Stimulated activated naive CD8-positive, alpha-beta T cell treated with anti-CD3 and anti-CD28 coated beads, Interleukin-15, Interleukin-2, amounts not matched to agents 100 ng/mL and 50 ng/mL, for 24 hours (primary cell): ENCODE results near the gene ZNF469.

Source experiments
- H3K27ac Mint-ChIP-seq: one replicate; pipeline ENCODE4 v1.8.0; 2021; ENCODE audit warnings: mild to moderate bottlenecking, mixed read lengths
- H3K27me3 Mint-ChIP-seq: one replicate; pipeline ENCODE4 v1.8.0; 2021; ENCODE audit warnings: mixed read lengths
- H3K36me3 Mint-ChIP-seq: one replicate; pipeline ENCODE4 v1.8.0; 2021; ENCODE audit warnings: low read depth, mixed read lengths
- H3K4me1 Mint-ChIP-seq: one replicate; pipeline ENCODE4 v1.8.0; 2021; ENCODE audit warnings: low read depth, mixed read lengths
- H3K4me3 Mint-ChIP-seq: one replicate; pipeline ENCODE4 v1.8.0; 2021; ENCODE audit warnings: mild to moderate bottlenecking, mixed read lengths
- H3K9me3 Mint-ChIP-seq: one replicate; pipeline ENCODE4 v1.8.0; 2021; ENCODE audit warnings: mixed read lengths

ZNF469 gene

GRCh38 chr16:88422733-88423447 is 40.1 kb downstream of the ZNF469 start:
- Mint-ChIP-seq H3K4me3 (no peak overlapping the region), H3K27me3 (no peaks in the 10 kb centered on the region), H3K27ac (no peak overlapping the region), H3K4me1 (no peaks in the 10 kb centered on the region), H3K9me3 (no peaks in the 10 kb centered on the region), H3K36me3 (no peaks in the 10 kb centered on the region)

- no peak overlapping the region for H3K4me3 Mint-ChIP-seq
- no peaks in the 10 kb centered on the region for H3K4me1 Mint-ChIP-seq
- H3K9me3 Mint-ChIP-seq: no peaks in the 10 kb centered on the region
- no peaks in the 10 kb centered on the region for H3K36me3 Mint-ChIP-seq
- H3K27ac Mint-ChIP-seq: no peak overlapping the region
- no peaks in the 10 kb centered on the region for H3K27me3 Mint-ChIP-seq
These were observed 40.7 kb downstream of the ZNF469 start for GRCh38 chr16:88423448-88423850.

GRCh38 chr16:88424587-88425235 is 42.0 kb downstream of the ZNF469 start:
- H3K27ac Mint-ChIP-seq: no peak overlapping the region
- no peaks in the 10 kb centered on the region for H3K27me3 Mint-ChIP-seq
- H3K4me1 Mint-ChIP-seq: peaks cover under 1% of the 10 kb centered on the region
- no peak overlapping the region for H3K4me3 Mint-ChIP-seq
- H3K9me3 Mint-ChIP-seq: no peaks in the 10 kb centered on the region
- H3K36me3 Mint-ChIP-seq: no peaks in the 10 kb centered on the region

- no peak overlapping the region for H3K4me3 Mint-ChIP-seq
- no peaks in the 10 kb centered on the region for H3K27me3 Mint-ChIP-seq
- no peaks in the 10 kb centered on the region for H3K9me3 Mint-ChIP-seq
- peaks cover 3% of the 10 kb centered on the region for H3K4me1 Mint-ChIP-seq
- H3K36me3 Mint-ChIP-seq: no peaks in the 10 kb centered on the region
- H3K27ac Mint-ChIP-seq: no peak overlapping the region
These were observed 43.3 kb downstream of the ZNF469 start for GRCh38 chr16:88426018-88426417.

GRCh38 chr16:88427376-88427775 is 44.6 kb downstream of the ZNF469 start:
- no peaks in the 10 kb centered on the region for H3K36me3 Mint-ChIP-seq
- no peaks in the 10 kb centered on the region for H3K9me3 Mint-ChIP-seq
- peaks cover 11% of the 10 kb centered on the region for H3K4me1 Mint-ChIP-seq
- H3K27me3 Mint-ChIP-seq: no peaks in the 10 kb centered on the region
- no peak overlapping the region for H3K4me3 Mint-ChIP-seq
- no peak overlapping the region for H3K27ac Mint-ChIP-seq

GRCh38 chr16:88428156-88428555 is 45.4 kb downstream of the ZNF469 start:
- Mint-ChIP-seq H3K27ac (no peak overlapping the region), H3K27me3 (no peaks in the 10 kb centered on the region), H3K4me3 (no peak overlapping the region), H3K4me1 (peaks cover 11% of the 10 kb centered on the region), H3K9me3 (no peaks in the 10 kb centered on the region), H3K36me3 (no peaks in the 10 kb centered on the region)

- Mint-ChIP-seq H3K27ac (no peak overlapping the region), H3K4me1 (peaks cover 11% of the 10 kb centered on the region), H3K27me3 (no peaks in the 10 kb centered on the region), H3K36me3 (no peaks in the 10 kb centered on the region), H3K4me3 (no peak overlapping the region), H3K9me3 (no peaks in the 10 kb centered on the region)
These were observed 46.0 kb downstream of the ZNF469 start for GRCh38 chr16:88428616-88429386.

- Mint-ChIP-seq H3K4me1 (peaks cover 11% of the 10 kb centered on the region), H3K27me3 (no peaks in the 10 kb centered on the region), H3K27ac (peak overlapping the region; percentile 70), H3K36me3 (no peaks in the 10 kb centered on the region), H3K4me3 (peak overlapping the region; percentile 74), H3K9me3 (no peaks in the 10 kb centered on the region)
These were observed 46.8 kb downstream of the ZNF469 start for GRCh38 chr16:88429387-88430184.

GRCh38 chr16:88430185-88430523 is 47.4 kb downstream of the ZNF469 start:
- Mint-ChIP-seq H3K4me1 (peaks cover 11% of the 10 kb centered on the region), H3K4me3 (peak overlapping the region; percentile 74), H3K9me3 (no peaks in the 10 kb centered on the region), H3K27ac (no peak overlapping the region), H3K36me3 (no peaks in the 10 kb centered on the region), H3K27me3 (no peaks in the 10 kb centered on the region)

- no peaks in the 10 kb centered on the region for H3K9me3 Mint-ChIP-seq
- no peaks in the 10 kb centered on the region for H3K36me3 Mint-ChIP-seq
- H3K27me3 Mint-ChIP-seq: no peaks in the 10 kb centered on the region
- H3K27ac Mint-ChIP-seq: no peak overlapping the region
- peak overlapping the region; percentile 74 for H3K4me3 Mint-ChIP-seq
- peaks cover 11% of the 10 kb centered on the region for H3K4me1 Mint-ChIP-seq
These were observed 48.0 kb downstream of the ZNF469 start for GRCh38 chr16:88430524-88431446.

- H3K27ac Mint-ChIP-seq: no peak overlapping the region
These were observed 48.9 kb downstream of the ZNF469 start for GRCh38 chr16:88431651-88432050.

GRCh38 chr16:88432174-88432573 is 49.4 kb downstream of the ZNF469 start:
- Mint-ChIP-seq H3K27ac (no peak overlapping the region), H3K4me1 (peaks cover 11% of the 10 kb centered on the region), H3K36me3 (no peaks in the 10 kb centered on the region), H3K9me3 (no peaks in the 10 kb centered on the region), H3K27me3 (no peaks in the 10 kb centered on the region), H3K4me3 (no peak overlapping the region)

More at GRCh38 chr16:88431651-88432050, 48.9 kb downstream of the ZNF469 start:
- H3K4me1 Mint-ChIP-seq: peaks cover 11% of the 10 kb centered on the region
- H3K27me3 Mint-ChIP-seq: no peaks in the 10 kb centered on the region
- no peaks in the 10 kb centered on the region for H3K36me3 Mint-ChIP-seq
- peak overlapping the region; percentile 74 for H3K4me3 Mint-ChIP-seq
- no peaks in the 10 kb centered on the region for H3K9me3 Mint-ChIP-seq
